Smooth muscle cell (in vitro differentiated cells): ENCODE measurements around the gene SLC7A4. TPM values are rescaled to one million over a fixed set of nuclear protein-coding genes. Genes with fewer than 3 reads are reported as not detected.

Experiments
- DNase-seq: peaks from one replicate; lab custom pipeline; 2025; ENCODE audit not compliant: unreplicated experiment; lab: John Stamatoyannopoulos, UW
- H2AFZ ChIP-seq: fragments of 200-600 bp; sonication (generic); 2 replicates; pipeline ENCODE4 v1.6.0; 2016; ENCODE audit warnings: antibody characterized with exemption, low read depth, mild to moderate bottlenecking
- H3F3A ChIP-seq: fragments of 200-600 bp; sonication (generic); 2 replicates; pipeline ENCODE4 v1.6.0; 2017; ENCODE audit warnings: antibody characterized with exemption, low read depth
- H3K27ac ChIP-seq: fragments of 200-600 bp; sonication (generic); 2 replicates; pipeline ENCODE4 v1.5.1; 2016; ENCODE audit warnings: low read depth, mild to moderate bottlenecking
- H3K27me3 ChIP-seq: fragments of 200-600 bp; sonication (generic); 2 replicates; pipeline ENCODE4 v1.6.1; 2016; ENCODE audit warnings: low read depth, mild to moderate bottlenecking
- H3K36me3 ChIP-seq: fragments of 200-600 bp; sonication (generic); 2 replicates; pipeline ENCODE4 v1.5.1; 2016; ENCODE audit warnings: low read depth
- H3K4me1 ChIP-seq: fragments of 200-600 bp; sonication (generic); 2 replicates; pipeline ENCODE4 v1.5.1; 2016; ENCODE audit warnings: low read depth
- H3K4me2 ChIP-seq: fragments of 200-600 bp; sonication (generic); 2 replicates; pipeline ENCODE4 v1.6.0; 2016; ENCODE audit warnings: mild to moderate bottlenecking
- H3K4me3 ChIP-seq: fragments of 200-600 bp; sonication (generic); 2 replicates; pipeline ENCODE4 v1.5.1; 2016; ENCODE audit warnings: mild to moderate bottlenecking
- H3K79me2 ChIP-seq: fragments of 200-600 bp; sonication (generic); 2 replicates; pipeline ENCODE4 v1.6.0; 2016; ENCODE audit warnings: low read depth, mild to moderate bottlenecking
- H3K9ac ChIP-seq: fragments of 200-600 bp; sonication (generic); 2 replicates; pipeline ENCODE4 v1.6.0; 2016; ENCODE audit warnings: low read depth
- H3K9me3 ChIP-seq: fragments of 200-600 bp; sonication (generic); replicated peaks from 2 replicates; pipeline ENCODE4 v1.5.1; 2016; ENCODE audit warnings: low read depth
- H4K20me1 ChIP-seq: fragments of 200-600 bp; sonication (generic); 2 replicates; pipeline ENCODE4 v1.6.0; 2016; ENCODE audit warnings: low read depth
- WGBS: methylation state at CpG from one replicate; pipeline ENCODE4 v1.1.7; 2016; ENCODE audit warnings: low lambda C conversion rate; 5-methylcytosine and 5-hydroxymethylcytosine counted together
- polyA plus RNA-seq: library from polyadenylated mRNA; unstranded; fragments of >200 nt; fragmentation: Nextera tagmentation; extraction: Ambion mirVana; gene quantifications from 2 replicates; pipeline ENCODE4 v1.2.1, GENCODE V29; 2016
- total RNA-seq: library from RNA; depleted of rRNA; stranded (reverse); fragments of >200 nt; gene quantifications from 2 replicates; pipeline ENCODE4 v1.2.3, GENCODE V29; 2014
- TF ChIP-seq, protein P1 (sequence below): fragments of 200-600 bp; sonication (generic); IDR thresholded peaks from 2 replicates; pipeline ENCODE4 v1.5.1; 2017; ENCODE audit warnings: borderline replicate concordance, mild to moderate bottlenecking, antibody characterized with exemption; ENCODE audit not compliant: insufficient read depth, poor library complexity, severe bottlenecking

SLC7A4 gene
- total and polyA plus RNA-seq, 2 experiments from 2014 or later: 0.30 to 1.5 TPM

DNA sequence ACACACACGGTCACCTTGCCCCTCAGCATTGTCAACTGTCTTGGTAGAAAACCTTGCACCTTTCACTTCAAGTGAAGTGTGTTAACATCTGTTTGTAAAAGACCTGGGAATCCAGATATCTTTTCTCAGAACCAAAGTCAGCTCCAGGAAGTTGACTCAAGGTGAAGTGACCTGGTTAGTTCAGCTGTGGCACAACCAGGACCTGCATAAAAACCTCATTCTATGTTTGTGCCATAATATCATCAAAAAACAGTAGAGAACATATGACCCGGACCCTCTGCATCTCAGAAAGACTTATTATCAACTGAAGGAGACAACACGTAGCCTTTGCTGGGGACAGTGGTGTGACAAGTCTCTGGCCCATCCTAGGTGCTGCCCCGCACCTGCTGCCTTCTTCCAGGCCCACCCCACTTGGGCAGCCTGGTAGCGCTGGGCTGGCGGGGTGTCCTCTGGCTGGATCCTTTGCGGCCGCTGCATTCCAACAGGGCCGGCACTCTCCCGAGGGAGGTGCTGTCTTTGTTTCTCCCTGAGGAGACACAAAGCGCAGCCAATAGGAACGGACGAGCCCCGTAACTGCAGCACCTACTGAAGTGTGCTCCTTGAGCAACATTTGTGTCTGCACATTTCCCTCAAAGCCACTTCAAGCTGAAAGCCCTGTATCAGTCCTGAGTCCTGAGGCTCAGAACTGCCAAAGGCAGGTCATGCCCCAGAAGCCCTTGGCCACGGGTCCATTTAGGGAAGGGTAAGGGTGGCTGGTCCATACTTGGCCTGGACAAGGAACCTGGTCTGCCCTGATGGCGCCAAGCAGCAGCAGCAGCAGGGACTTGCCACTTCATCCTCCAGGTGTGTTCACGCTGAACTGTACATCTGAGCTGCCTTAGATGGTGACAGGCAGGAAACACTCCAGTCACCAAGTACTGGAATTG is 38.6 kb upstream of the SLC7A4 start:
- Histone ChIP-seq H3F3A (no peaks in the 10 kb centered on the region), H3K4me1 (no peaks in the 10 kb centered on the region), H3K27me3 (no peaks in the 10 kb centered on the region), H3K9me3 (no peaks in the 10 kb centered on the region), H2AFZ (no peak overlapping the region), H3K4me3 (no peak overlapping the region), H3K27ac (no peak overlapping the region), H3K4me2 (no peak overlapping the region), H3K36me3 (no peaks in the 10 kb centered on the region), H3K79me2 (no peaks in the 10 kb centered on the region), H4K20me1 (no peaks in the 10 kb centered on the region), H3K9ac (no peak overlapping the region)
- DNase-seq: no peak
- TF ChIP-seq, protein P1, sequence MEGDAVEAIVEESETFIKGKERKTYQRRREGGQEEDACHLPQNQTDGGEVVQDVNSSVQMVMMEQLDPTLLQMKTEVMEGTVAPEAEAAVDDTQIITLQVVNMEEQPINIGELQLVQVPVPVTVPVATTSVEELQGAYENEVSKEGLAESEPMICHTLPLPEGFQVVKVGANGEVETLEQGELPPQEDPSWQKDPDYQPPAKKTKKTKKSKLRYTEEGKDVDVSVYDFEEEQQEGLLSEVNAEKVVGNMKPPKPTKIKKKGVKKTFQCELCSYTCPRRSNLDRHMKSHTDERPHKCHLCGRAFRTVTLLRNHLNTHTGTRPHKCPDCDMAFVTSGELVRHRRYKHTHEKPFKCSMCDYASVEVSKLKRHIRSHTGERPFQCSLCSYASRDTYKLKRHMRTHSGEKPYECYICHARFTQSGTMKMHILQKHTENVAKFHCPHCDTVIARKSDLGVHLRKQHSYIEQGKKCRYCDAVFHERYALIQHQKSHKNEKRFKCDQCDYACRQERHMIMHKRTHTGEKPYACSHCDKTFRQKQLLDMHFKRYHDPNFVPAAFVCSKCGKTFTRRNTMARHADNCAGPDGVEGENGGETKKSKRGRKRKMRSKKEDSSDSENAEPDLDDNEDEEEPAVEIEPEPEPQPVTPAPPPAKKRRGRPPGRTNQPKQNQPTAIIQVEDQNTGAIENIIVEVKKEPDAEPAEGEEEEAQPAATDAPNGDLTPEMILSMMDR: no peak
- 91% methylated on average over 17 of the region's 17 CpGs for WGBS

DNA sequence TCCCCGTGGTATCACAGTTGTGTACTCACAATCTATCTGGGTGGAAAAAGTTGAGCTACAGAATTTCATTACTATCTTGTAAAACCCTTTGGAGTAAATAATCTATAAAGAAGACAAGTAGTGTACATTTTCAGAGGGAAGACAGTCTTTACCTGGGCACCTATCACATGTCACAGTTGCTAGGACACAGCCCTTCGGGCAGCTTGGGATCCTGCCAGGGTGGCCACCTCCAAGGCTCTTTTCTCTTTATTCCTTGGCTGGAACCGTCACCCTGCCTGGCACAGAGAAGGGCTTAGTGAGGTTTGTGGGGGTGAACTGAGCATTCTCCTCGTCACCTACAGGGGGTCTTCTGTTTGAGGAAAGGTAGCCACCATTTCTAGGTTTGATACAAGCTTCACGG is 37.0 kb upstream of the SLC7A4 start:
- no peak overlapping the region for H3K4me3 ChIP-seq
- H3K79me2 ChIP-seq: no peaks in the 10 kb centered on the region
- no peaks in the 10 kb centered on the region for H3K9me3 ChIP-seq
- no peak overlapping the region for H3K9ac ChIP-seq
- H3K27me3 ChIP-seq: no peaks in the 10 kb centered on the region
- no peak overlapping the region for H3K27ac ChIP-seq
- H4K20me1 ChIP-seq: no peaks in the 10 kb centered on the region
- H3K4me2 ChIP-seq: no peak overlapping the region
- 76% methylated on average over 5 of the region's 5 CpGs for WGBS
- no peaks in the 10 kb centered on the region for H3K36me3 ChIP-seq
- TF ChIP-seq, protein P1: no peak
- no peaks in the 10 kb centered on the region for H3F3A ChIP-seq
- no peak for DNase-seq
- H2AFZ ChIP-seq: no peak overlapping the region
- H3K4me1 ChIP-seq: no peaks in the 10 kb centered on the region

DNA sequence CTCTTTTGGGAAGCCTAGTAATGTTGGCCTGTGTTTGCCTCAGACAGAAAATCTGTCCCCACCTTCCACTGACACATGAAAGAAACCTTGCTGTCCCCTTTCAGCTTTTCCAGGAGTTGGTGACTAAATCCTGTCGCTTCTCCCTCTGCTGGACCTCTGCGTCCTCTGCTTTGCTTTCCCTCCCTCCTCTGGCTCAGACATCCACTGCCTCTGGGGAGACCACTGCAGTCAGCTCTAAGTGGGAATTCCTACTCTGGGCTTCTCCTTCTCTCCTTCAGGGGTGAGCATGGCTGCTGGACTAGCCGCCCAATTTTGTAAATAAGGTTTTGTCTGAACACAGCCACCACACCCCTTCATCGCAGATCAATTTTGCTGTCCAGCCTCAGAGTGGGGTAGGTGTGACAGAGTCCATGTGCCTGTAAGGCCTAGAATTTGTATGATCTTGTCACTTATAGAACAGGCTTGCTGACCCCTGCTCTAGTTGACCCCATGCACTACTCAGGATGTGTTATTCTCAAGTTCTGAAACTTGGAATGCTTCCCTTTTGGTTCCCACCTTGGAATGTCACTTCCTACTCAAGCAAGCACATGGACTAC is 36.4 kb upstream of the SLC7A4 start:
- no peak for DNase-seq
- Histone ChIP-seq H3K27me3 (no peaks in the 10 kb centered on the region), H3K9me3 (no peaks in the 10 kb centered on the region), H3K4me3 (no peak overlapping the region), H3F3A (no peaks in the 10 kb centered on the region), H2AFZ (no peak overlapping the region), H3K9ac (no peak overlapping the region), H3K4me2 (no peak overlapping the region), H3K4me1 (no peaks in the 10 kb centered on the region), H4K20me1 (no peaks in the 10 kb centered on the region), H3K27ac (no peak overlapping the region), H3K36me3 (no peaks in the 10 kb centered on the region), H3K79me2 (no peaks in the 10 kb centered on the region)
- 77% methylated on average over 4 of the region's 4 CpGs for WGBS
- TF ChIP-seq, protein P1: no peak
